MM.1S (cell line): ENCODE measurements around the gene MGST2.

Experiments
- EZH2 ChIP-seq: fragments of 300-600 bp; sonication (generic); optimal IDR thresholded peaks from 2 replicates; pipeline ENCODE3; 2017; ENCODE audit warnings: low read depth, mild to moderate bottlenecking, antibody characterized with exemption, low read length, mixed read lengths
- EZH2phosphoT487 ChIP-seq: fragments of 300-600 bp; sonication (generic); IDR thresholded peaks from 2 replicates; pipeline ENCODE4 v1.6.1; 2018; ENCODE audit warnings: antibody characterized with exemption, low read length
- TF ChIP-seq, protein P1 (sequence below): fragments of 300-600 bp; sonication (generic); IDR thresholded peaks from 2 replicates; pipeline ENCODE4 v1.5.1; 2016; ENCODE audit warnings: antibody characterized with exemption, low read length, mixed read lengths

DNA sequence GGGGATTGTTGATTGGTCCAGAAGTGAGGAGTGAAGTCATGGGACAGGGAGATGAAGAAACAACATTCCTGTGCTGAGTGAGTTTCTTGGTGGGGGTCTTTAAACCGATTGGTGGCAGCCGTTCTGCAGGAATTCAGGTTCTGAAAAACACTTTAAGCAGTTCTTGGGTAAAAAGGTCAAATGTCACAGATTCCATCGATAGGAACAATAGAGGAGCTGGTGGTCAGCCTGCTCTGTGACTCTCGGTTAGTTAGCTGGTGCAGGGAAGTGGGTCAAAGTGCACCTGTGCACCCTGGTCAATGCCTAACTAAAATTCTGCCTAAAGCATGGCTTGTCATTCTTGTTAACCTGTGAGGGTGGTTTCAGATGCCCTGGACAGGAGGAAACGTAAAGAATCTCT, 34.6 kb upstream of the MGST2 start:
- TF ChIP-seq, protein P1, sequence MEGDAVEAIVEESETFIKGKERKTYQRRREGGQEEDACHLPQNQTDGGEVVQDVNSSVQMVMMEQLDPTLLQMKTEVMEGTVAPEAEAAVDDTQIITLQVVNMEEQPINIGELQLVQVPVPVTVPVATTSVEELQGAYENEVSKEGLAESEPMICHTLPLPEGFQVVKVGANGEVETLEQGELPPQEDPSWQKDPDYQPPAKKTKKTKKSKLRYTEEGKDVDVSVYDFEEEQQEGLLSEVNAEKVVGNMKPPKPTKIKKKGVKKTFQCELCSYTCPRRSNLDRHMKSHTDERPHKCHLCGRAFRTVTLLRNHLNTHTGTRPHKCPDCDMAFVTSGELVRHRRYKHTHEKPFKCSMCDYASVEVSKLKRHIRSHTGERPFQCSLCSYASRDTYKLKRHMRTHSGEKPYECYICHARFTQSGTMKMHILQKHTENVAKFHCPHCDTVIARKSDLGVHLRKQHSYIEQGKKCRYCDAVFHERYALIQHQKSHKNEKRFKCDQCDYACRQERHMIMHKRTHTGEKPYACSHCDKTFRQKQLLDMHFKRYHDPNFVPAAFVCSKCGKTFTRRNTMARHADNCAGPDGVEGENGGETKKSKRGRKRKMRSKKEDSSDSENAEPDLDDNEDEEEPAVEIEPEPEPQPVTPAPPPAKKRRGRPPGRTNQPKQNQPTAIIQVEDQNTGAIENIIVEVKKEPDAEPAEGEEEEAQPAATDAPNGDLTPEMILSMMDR = no peak
- no peak for TF ChIP-seq EZH2
- TF ChIP-seq EZH2phosphoT487 = no peak
